B cell (primary cell): ENCODE data around the gene PPIH.

Source experiments
- EZH2 ChIP-seq: IDR thresholded peaks from 2 replicates; pipeline ENCODE4 v1.6.1; 2012; ENCODE audit warnings: borderline replicate concordance, low read depth, mild to moderate bottlenecking, moderate library complexity, low read length; ENCODE audit not compliant: insufficient read depth, poor library complexity, severe bottlenecking
- TF ChIP-seq, protein P1 (sequence below): fragments of 200-600 bp; IDR thresholded peaks from one replicate; pipeline ENCODE4 v1.8.0; 2022; ENCODE audit warnings: antibody characterized with exemption, mild to moderate bottlenecking

DNA sequence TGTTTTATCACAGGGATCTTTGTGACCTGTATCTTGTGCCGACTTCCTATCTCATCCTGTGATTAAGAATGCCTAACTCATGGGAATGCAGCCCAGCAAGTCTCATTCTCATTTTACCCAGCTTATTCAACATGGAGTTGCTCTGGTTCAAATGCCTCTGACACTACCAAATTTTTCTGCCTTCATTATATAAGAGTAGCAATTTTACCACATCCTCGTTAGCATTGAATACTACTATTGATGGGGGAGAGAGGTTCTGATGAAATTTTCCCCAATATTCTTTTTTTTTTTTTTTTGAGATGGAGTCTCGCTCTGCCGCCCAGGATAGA is 44.5 kb upstream of the PPIH start:
- TF ChIP-seq, protein P1, sequence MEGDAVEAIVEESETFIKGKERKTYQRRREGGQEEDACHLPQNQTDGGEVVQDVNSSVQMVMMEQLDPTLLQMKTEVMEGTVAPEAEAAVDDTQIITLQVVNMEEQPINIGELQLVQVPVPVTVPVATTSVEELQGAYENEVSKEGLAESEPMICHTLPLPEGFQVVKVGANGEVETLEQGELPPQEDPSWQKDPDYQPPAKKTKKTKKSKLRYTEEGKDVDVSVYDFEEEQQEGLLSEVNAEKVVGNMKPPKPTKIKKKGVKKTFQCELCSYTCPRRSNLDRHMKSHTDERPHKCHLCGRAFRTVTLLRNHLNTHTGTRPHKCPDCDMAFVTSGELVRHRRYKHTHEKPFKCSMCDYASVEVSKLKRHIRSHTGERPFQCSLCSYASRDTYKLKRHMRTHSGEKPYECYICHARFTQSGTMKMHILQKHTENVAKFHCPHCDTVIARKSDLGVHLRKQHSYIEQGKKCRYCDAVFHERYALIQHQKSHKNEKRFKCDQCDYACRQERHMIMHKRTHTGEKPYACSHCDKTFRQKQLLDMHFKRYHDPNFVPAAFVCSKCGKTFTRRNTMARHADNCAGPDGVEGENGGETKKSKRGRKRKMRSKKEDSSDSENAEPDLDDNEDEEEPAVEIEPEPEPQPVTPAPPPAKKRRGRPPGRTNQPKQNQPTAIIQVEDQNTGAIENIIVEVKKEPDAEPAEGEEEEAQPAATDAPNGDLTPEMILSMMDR = no peak
- no peak for TF ChIP-seq EZH2
